GM18861 (cell line): Measurements from ENCODE around the gene APCS.

Experiments
- ATAC-seq: cut with Tn5 transposase; IDR thresholded peaks from one replicate; pipeline ENCODE4 v1.9.1; 2021; ENCODE audit not compliant: unreplicated experiment

Gene APCS, protein sequence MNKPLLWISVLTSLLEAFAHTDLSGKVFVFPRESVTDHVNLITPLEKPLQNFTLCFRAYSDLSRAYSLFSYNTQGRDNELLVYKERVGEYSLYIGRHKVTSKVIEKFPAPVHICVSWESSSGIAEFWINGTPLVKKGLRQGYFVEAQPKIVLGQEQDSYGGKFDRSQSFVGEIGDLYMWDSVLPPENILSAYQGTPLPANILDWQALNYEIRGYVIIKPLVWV

DNA sequence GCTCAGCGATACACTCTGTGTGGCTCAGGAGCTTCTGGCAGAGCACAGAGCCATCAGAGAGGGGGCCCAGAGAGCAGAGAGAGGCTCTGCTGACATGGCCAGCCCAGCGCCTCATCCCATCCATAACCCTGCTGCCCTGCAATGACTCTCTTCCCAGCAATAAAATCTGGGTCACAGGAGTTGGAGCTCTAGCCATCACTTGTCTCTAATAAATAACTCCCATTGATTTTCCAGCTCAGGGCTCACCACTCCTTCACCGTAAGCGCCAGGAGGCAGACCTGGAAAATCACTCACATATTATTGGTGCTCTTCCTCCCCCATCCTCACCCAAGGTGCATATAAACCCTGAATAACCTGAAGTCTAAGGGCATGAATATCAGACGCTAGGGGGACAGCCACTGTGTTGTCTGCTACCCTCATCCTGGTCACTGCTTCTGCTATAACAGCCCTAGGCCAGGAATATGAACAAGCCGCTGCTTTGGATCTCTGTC is at the start of gene APCS:
Gene APCS (plus strand): TSS at position 366 of the 491 bp plus-strand sequence. CDS start 96 bp downstream, at position 462.
- ATAC-seq, result no peak

- no peak for ATAC-seq
These were observed 39.5 kb upstream of the APCS start for GRCh38 chr1:159548126-159548525.

- ATAC-seq, result no peak
These were observed 33.4 kb upstream of the APCS start for GRCh38 chr1:159554261-159554660.

- ATAC-seq, result no peak
These were observed 32.9 kb upstream of the APCS start for GRCh38 chr1:159554696-159555095.

- no peak for ATAC-seq
These were observed 30.7 kb upstream of the APCS start for GRCh38 chr1:159556931-159557369.

GRCh38 chr1:159560599-159560998 is 27.0 kb upstream of the APCS start:
- ATAC-seq, result no peak

- ATAC-seq, result no peak
These were observed 26.1 kb upstream of the APCS start for GRCh38 chr1:159561497-159561896.

DNA sequence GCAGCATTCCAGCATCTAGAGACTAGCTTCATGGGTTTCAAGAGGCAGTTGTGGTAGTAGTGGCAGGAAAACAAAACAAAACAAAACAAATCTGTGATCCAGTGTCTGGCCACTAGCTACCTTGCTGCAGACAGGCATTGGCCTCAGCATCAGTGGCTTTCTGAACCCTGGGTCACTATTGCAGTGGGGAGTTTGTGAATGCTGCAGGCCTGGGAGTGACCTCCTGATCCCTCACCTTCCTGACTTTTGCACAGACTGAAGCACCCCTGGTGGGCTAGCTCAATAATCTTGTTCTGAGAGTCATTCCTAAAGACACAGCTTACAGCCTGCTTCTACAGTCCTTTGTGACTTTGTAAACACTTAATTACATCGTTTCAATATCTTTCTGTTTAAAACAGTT is 24.9 kb upstream of the APCS start:
- no peak for ATAC-seq

GRCh38 chr1:159577446-159577845 is 10.2 kb upstream of the APCS start:
- no peak for ATAC-seq

- ATAC-seq, result no peak
These were observed 7.3 kb upstream of the APCS start for GRCh38 chr1:159580340-159580739.

DNA sequence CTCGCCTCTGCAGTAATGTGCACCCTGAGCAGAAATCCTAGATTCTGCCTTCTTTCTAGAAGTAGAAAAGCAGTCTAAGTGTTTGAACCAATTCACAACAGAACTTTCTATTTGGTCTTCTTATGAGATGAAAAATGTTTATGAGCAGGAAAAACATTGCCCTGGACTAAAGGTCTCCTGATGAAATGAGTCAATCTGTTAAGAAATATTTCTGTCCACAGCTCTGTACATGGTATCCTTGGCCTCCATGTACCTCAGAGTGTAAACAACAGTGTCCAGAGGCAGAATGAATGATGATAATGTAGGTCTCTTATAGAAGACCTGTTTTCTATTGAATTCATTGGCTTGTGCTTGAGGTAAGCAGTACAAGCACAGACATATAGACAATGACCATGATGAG is 6.2 kb upstream of the APCS start:
- ATAC-seq, result no peak

- ATAC-seq, result no peak
These were observed 3.1 kb upstream of the APCS start for GRCh38 chr1:159584536-159584935.

- no peak for ATAC-seq
These were observed 4.4 kb downstream of the APCS start for GRCh38 chr1:159591981-159592380.

GRCh38 chr1:159594625-159595405 is 7.2 kb downstream of the APCS start:
- ATAC-seq, result no peak

GRCh38 chr1:159598196-159598595 is 10.6 kb downstream of the APCS start:
- no peak for ATAC-seq

DNA sequence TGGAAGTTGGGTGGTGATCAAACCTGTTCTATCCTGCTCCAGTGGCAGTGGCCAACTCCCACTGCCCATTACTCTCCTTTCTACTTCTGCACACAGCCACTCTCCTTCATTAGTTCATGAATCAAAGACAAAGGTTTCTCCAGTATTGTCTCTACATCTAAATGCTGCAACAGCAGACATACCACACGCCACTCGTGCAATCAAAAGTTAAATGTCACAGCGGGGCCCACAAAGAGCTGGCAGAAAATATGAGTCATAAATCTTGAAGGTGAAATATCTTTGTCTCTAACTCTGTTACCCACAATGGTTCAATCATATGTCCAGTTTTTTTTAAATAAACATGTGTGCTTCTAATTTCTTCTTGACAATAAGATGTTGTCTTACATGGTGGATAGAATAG is 13.3 kb downstream of the APCS start:
- no peak for ATAC-seq

DNA sequence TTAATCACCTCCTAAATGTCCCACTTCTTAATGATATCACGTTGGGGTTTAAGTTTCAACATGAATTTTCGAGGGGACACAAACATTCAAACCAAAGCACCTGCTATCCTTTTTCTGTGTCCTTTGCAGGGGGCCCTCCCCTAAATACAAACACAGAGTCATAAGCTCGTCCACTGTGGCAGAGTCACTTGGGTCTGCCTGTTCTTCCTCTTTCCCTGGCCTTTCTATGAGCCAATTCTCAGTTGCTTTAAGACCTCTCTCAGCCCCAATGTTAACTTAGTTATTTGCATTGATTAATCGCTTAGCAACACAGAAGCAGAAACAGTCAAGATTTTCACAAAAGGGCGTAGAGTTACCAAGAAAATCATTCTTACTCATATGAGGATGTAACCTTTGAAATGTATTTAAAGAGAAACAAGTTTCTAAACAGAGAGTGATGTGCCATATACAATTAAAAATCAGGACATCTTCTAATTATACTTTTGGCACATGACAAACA is 14.9 kb downstream of the APCS start:
- ATAC-seq, result no peak

DNA sequence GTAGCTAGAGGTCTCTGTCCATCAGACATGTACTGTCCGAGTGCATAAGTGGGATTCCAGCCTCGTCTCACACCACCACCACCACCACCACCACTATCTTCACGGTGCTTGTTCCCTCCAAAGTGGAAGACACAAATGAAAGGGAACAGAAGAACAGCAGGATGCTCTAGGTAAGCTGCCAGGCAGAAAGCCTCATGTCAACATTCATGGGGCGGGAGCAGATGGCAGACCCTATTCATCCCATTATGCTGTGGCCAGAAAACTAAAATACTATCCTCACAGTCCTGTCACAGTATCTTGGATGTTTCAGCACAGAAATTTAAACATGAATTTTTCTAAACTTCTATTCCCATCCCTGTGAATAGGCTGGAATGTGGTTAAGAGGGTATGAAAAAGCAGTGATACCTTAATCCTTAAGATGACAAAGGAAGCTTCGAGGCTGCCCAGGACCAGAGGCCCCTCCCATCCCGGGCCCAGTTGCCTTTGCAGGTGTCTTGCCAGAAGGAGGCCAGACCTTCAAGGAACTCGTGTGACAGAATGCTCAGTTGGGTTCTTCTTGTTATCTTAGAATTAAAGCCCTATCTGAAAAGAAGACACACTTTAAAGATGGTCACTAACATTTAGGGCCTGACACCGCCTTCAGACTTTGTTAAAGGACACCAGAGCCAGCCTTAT is 24.7 kb downstream of the APCS start:
- no peak for ATAC-seq

GRCh38 chr1:159632922-159633321 is 45.3 kb downstream of the APCS start:
- no peak for ATAC-seq
